ENCODE data around the gene ANKS1A. TPM values are rescaled to one million over a fixed set of nuclear protein-coding genes. Genes with fewer than 3 reads are reported as not detected.

Gene ANKS1A
- total RNA-seq: 6.9 and 8.0 TPM in 2 replicates

DNA sequence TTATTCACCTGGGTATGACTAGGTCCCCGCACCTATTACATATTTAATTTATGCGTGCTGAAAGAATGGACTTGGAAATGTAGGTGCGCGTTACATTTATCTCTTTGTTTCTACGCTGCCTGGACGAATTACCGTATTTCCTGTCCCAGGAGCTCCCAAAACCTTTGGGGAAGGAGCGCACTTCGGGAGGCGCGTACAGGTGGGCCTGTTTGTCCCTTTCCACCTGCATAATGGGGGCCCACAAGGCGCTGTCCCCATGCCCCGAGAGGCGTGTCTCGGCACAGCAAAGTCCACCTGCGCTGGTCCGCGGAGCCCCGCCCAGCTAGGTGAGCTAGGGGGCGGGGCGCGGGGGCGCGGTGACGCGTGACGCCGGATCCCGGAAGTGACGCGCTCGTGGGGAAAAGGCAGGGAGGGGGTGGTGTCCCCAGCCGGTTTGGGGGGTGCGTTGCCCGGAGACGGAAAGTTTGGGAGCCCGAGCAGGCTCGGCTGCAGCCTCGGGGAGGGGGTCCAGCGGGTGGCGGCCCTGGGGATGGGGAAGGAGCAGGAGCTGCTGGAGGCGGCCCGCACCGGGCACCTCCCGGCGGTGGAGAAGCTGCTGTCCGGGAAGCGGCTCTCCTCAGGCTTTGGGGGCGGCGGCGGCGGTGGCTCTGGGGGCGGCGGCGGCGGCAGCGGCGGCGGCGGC, at the start of gene ANKS1A:
Gene ANKS1A, plus strand, starts transcription at position 382 of the 682 bp plus-strand sequence. Its CDS starts 148 bp downstream, at position 530.

DNA sequence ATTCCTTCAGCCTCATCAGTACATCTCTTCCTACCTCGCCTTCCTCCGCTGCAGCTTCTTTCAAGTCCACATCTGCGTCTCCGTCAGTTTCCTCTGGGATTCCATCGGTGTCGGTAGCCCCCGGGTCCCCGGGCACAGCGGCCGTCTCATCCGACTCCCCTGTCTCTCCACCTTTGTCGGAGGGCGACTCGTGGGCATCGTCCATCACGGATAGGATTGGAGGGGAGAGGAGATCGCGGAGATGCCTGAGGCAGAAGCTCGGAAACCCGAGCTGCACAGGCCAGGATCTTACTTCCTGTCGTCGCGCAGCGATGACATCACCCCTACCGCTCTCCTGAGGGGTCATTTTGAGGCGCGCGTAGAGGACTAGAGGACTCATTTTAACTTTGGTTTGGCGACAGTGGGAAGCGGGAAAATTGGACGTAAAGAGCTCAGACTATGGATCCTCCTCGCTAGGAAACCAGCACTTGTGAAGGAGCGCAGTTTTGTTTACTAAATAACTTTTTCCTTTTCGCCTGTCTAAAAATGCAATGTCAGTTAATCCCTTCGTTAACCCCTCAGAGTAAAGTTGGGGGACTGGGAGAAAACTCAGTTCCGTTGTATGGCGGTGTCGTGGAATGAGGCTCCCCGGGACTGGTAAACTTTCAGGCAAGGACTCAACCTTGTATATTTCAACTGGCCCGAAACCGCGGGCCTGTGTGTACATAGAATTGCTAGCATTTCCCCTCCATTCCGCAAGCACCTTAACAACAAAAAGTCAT, 1.1 kb upstream of the ANKS1A start, which contains the start of gene TAF11:
Gene TAF11, minus strand, starts transcription at position 290 of the 761 bp plus-strand sequence. Its CDS starts 85 bp downstream, at position 205.

Other genes starting within 250 kb of the ANKS1A start
- 32.9 and 36.9 TPM in 2 replicates for gene ILRUN, start 192.5 kb upstream of the ANKS1A start, total RNA-seq
- gene SNRPC, start 131.8 kb upstream of the ANKS1A start, total RNA-seq: 66.8 and 77.6 TPM in 2 replicates
- 4.7 and 5.8 TPM in 2 replicates for gene BLTP3A, start 97.2 kb upstream of the ANKS1A start, total RNA-seq
- 9.2 and 14.7 TPM in 2 replicates for gene TAF11, start 1.2 kb upstream of the ANKS1A start, total RNA-seq